GM19395 (cell line): ENCODE results near the gene DNMT3A.
"Not testable (repeated sequence)": the region's sequence is repeated elsewhere in the genome, so short reads cannot be mapped to it uniquely, and the experiment has no call there.

ENCODE experiments used
- ATAC-seq: cut with Tn5 transposase; IDR thresholded peaks from one replicate; pipeline ENCODE4 v1.9.1; 2021; ENCODE audit warnings: mild to moderate bottlenecking, moderate library complexity; ENCODE audit not compliant: unreplicated experiment

The DNMT3A gene

GRCh38 chr2:25215948-25216679 is 125.6 kb downstream of the DNMT3A start:
- peak; percentile 69 for ATAC-seq

GRCh38 chr2:25215232-25215631 is 126.5 kb downstream of the DNMT3A start:
- ATAC-seq = no peak

- no peak for ATAC-seq
These were observed 128.5 kb downstream of the DNMT3A start for GRCh38 chr2:25213229-25213628.

GRCh38 chr2:25210923-25211322 is 130.8 kb downstream of the DNMT3A start:
- not testable (repeated sequence) for ATAC-seq

- ATAC-seq = no peak
These were observed 134.6 kb downstream of the DNMT3A start for GRCh38 chr2:25207078-25207545.

- ATAC-seq = no peak
These were observed 137.4 kb downstream of the DNMT3A start for GRCh38 chr2:25204190-25204838.

- no peak for ATAC-seq
These were observed 139.4 kb downstream of the DNMT3A start for GRCh38 chr2:25202275-25202674.

GRCh38 chr2:25201794-25202193 is 139.9 kb downstream of the DNMT3A start:
- no peak for ATAC-seq

GRCh38 chr2:25201265-25201664 is 140.5 kb downstream of the DNMT3A start:
- no peak for ATAC-seq

- ATAC-seq = no peak
These were observed 143.1 kb downstream of the DNMT3A start for GRCh38 chr2:25198576-25198975.

GRCh38 chr2:25198209-25198525 is 143.6 kb downstream of the DNMT3A start:
- ATAC-seq = no peak

GRCh38 chr2:25197336-25198208 is 144.2 kb downstream of the DNMT3A start:
- ATAC-seq = no peak

GRCh38 chr2:25194576-25195122 is 147.1 kb downstream of the DNMT3A start:
- no peak for ATAC-seq

- no peak for ATAC-seq
These were observed 151.2 kb downstream of the DNMT3A start for GRCh38 chr2:25190536-25190935.

- no peak for ATAC-seq
These were observed 153.3 kb downstream of the DNMT3A start for GRCh38 chr2:25188405-25188804.

GRCh38 chr2:25187729-25188350 is 153.9 kb downstream of the DNMT3A start:
- no peak for ATAC-seq

GRCh38 chr2:25184254-25184653 is 157.5 kb downstream of the DNMT3A start:
- no peak for ATAC-seq

GRCh38 chr2:25178976-25179375 is 162.7 kb downstream of the DNMT3A start:
- no peak for ATAC-seq
